ENCODE measurements around the gene FABP7. TPM values are rescaled to one million over a fixed set of nuclear protein-coding genes. Genes with fewer than 3 reads are reported as not detected.

The FABP7 gene
- total and polyA plus RNA-seq, 4 donors = not detected

- H3K4me3 ChIP-seq (ENCODE audit: low read depth in 1 of 3, low read length in 3 of 3) = no peak overlapping the region
- no peaks in the 10 kb centered on the region for H3K4me1 ChIP-seq (ENCODE audit: control insufficient read depth in 4 of 4, insufficient read depth in 4 of 4, low read length in 3 of 4)
- no peaks in the 10 kb centered on the region for H3K36me3 ChIP-seq (ENCODE audit: control insufficient read depth in 4 of 4, insufficient read depth in 3 of 4, low read depth in 1 of 4, low read length in 3 of 4)
- TF ChIP-seq EGR1 (IDR thresholded peaks at IDR 0.05; ENCODE audit: low read depth in 2 of 2) (no peak), NR2F2 (IDR thresholded peaks at IDR 0.05) (no peak), ATF3 (IDR thresholded peaks at IDR 0.05) (no peak), MAX (IDR thresholded peaks at IDR 0.05) (no peak), HNF4G (IDR thresholded peaks at IDR 0.05) (no peak), FOXA2 (IDR thresholded peaks at IDR 0.05) (no peak), REST (IDR thresholded peaks at IDR 0.05) (no peak), FOXA1 (IDR thresholded peaks at IDR 0.05) (no peak), CTCF (IDR thresholded peaks at IDR 0.05; ENCODE audit: low read depth, low read length, missing input control) (no peak), ZBTB33 (IDR thresholded peaks at IDR 0.05) (no peak), RXRA (IDR thresholded peaks at IDR 0.05) (no peak)
- WGBS = 96% methylated on average over 2 of the region's 2 CpGs
- H3K27me3 ChIP-seq (ENCODE audit: control insufficient read depth in 4 of 4, insufficient read depth in 4 of 4, low read length in 3 of 4) = no peaks in the 10 kb centered on the region
- no peak for DNase-seq (ENCODE audit: low spot score)
- H3K27ac ChIP-seq (ENCODE audit: low read depth in 1 of 2, low read length in 2 of 2) = no peak overlapping the region
- no peaks in the 10 kb centered on the region for H3K9me3 ChIP-seq (ENCODE audit: control insufficient read depth in 4 of 4, low read length in 3 of 4)
- no peak overlapping the region for H3K9ac ChIP-seq (ENCODE audit: low read depth in 1 of 2, low read length in 2 of 2)
Observed at GRCh38 chr6:122740091-122740490, 39.4 kb upstream of the FABP7 start.

GRCh38 chr6:122740936-122741335, 38.6 kb upstream of the FABP7 start:
- Histone ChIP-seq H3K4me3 (ENCODE audit: low read depth in 1 of 3, low read length in 3 of 3) (no peak overlapping the region), H3K27ac (ENCODE audit: low read depth in 1 of 2, low read length in 2 of 2) (no peak overlapping the region), H3K9ac (ENCODE audit: low read depth in 1 of 2, low read length in 2 of 2) (no peak overlapping the region), H3K9me3 (ENCODE audit: control insufficient read depth in 4 of 4, low read length in 3 of 4) (no peaks in the 10 kb centered on the region), H3K36me3 (ENCODE audit: control insufficient read depth in 4 of 4, insufficient read depth in 3 of 4, low read depth in 1 of 4, low read length in 3 of 4) (no peaks in the 10 kb centered on the region), H3K4me1 (ENCODE audit: control insufficient read depth in 4 of 4, insufficient read depth in 4 of 4, low read length in 3 of 4) (no peaks in the 10 kb centered on the region), H3K27me3 (ENCODE audit: control insufficient read depth in 4 of 4, insufficient read depth in 4 of 4, low read length in 3 of 4) (no peaks in the 10 kb centered on the region)
- WGBS = 73% methylated on average over 2 of the region's 2 CpGs
- no peak for DNase-seq (ENCODE audit: low spot score)
- TF ChIP-seq HNF4G (IDR thresholded peaks at IDR 0.05) (no peak), EGR1 (IDR thresholded peaks at IDR 0.05; ENCODE audit: low read depth in 2 of 2) (no peak), SP1 (IDR thresholded peaks at IDR 0.05) (no peak), JUND (IDR thresholded peaks at IDR 0.05) (no peak), ZBTB33 (IDR thresholded peaks at IDR 0.05) (no peak), NR2F2 (IDR thresholded peaks at IDR 0.05) (no peak), REST (IDR thresholded peaks at IDR 0.05) (no peak), HNF4A (conservative IDR thresholded peaks at IDR 0.05) (no peak), ATF3 (IDR thresholded peaks at IDR 0.05) (no peak), FOXA1 (IDR thresholded peaks at IDR 0.05) (no peak), MAX (IDR thresholded peaks at IDR 0.05) (no peak), GABPA (IDR thresholded peaks at IDR 0.05 in 1 of 2, conservative IDR thresholded peaks at IDR 0.05 in 1 of 2) (no peak)

Data from liver (tissue), 9 donors.